IMR-90 (cell line): ENCODE results near the gene TMEM181. TPM values are rescaled to one million over a fixed set of nuclear protein-coding genes. Genes with fewer than 3 reads are reported as not detected.
A peak's percentile ranks its signal among the peaks of the same experiment; 100 is the strongest.

ENCODE experiments used
- ATAC-seq: fragments of 200-7000 bp; cut with Tn5 transposase; 2 replicates; pipeline ENCODE4 v1.9.1; 2020; ENCODE audit warnings: low read depth, mild to moderate bottlenecking, moderate library complexity
- BruUV-seq: library from RNA; stranded (reverse); fragments of 400-500 nt; replicated peaks from 2 replicates; lab custom pipeline; 2021; lab: Mats Ljungman, UMichigan
- CTCF ChIA-PET: fragments of 300-600 bp; formaldehyde crosslinking; extraction: SDS; loops from one replicate; lab custom pipeline; 2021; ENCODE audit warnings: antibody characterized with exemption; lab: Yijun Ruan, JAX
- POLR2A ChIA-PET: fragments of 300-600 bp; sonication (Branson Sonifier 250); formaldehyde crosslinking; loops from one replicate; lab custom pipeline; 2022; ENCODE audit warnings: antibody characterized with exemption; ENCODE audit not compliant: unreplicated experiment; lab: Charles Lee
- DNase-seq: peaks from one replicate; pipeline ENCODE4 v3.0.0; 2013
- H2AFZ ChIP-seq: replicated peaks from 2 replicates; pipeline ENCODE3; 2013; ENCODE audit warnings: low read length, mild to moderate bottlenecking; ENCODE audit not compliant: poor library complexity
- H2AK5ac ChIP-seq: 2 replicates; pipeline ENCODE4 v1.6.1; 2013; ENCODE audit warnings: low read depth, low read length, inconsistent platforms
- H2AK9ac ChIP-seq: replicated peaks from 2 replicates; pipeline ENCODE3; 2013; ENCODE audit warnings: mild to moderate bottlenecking, low read depth, low read length, moderate library complexity; ENCODE audit not compliant: poor library complexity
- H2BK120ac ChIP-seq: 2 replicates; pipeline ENCODE4 v1.6.1; 2013; ENCODE audit warnings: low read depth, low read length, inconsistent platforms
- H2BK15ac ChIP-seq: 3 replicates; pipeline ENCODE4 v1.6.1; 2013; ENCODE audit warnings: low read depth, low read length, inconsistent platforms
- H2BK20ac ChIP-seq: 2 replicates; pipeline ENCODE4 v1.6.1; 2013; ENCODE audit warnings: low read depth, mild to moderate bottlenecking, inconsistent platforms, low read length, moderate library complexity
- H2BK5ac ChIP-seq: 2 replicates; pipeline ENCODE4 v1.6.1; 2013; ENCODE audit warnings: mild to moderate bottlenecking, low read depth, low read length, inconsistent platforms; ENCODE audit not compliant: poor library complexity, severe bottlenecking
- H3K14ac ChIP-seq: replicated peaks from 2 replicates; pipeline ENCODE4 v1.6.1; 2013; ENCODE audit warnings: low read depth, low read length, inconsistent platforms
- H3K18ac ChIP-seq: 2 replicates; pipeline ENCODE4 v1.6.1; 2013; ENCODE audit warnings: low read depth, low read length, control low read depth
- H3K23ac ChIP-seq: 2 replicates; pipeline ENCODE4 v1.6.1; 2013; ENCODE audit warnings: low read depth, low read length, inconsistent platforms
- H3K27ac ChIP-seq: 2 replicates; pipeline ENCODE4 v1.5.1; 2013; ENCODE audit warnings: mild to moderate bottlenecking, control low read depth, low read length; ENCODE audit not compliant: insufficient read depth
- H3K27me3 ChIP-seq: 2 replicates; pipeline ENCODE4 v1.6.1; 2013; ENCODE audit warnings: low read length; ENCODE audit not compliant: control insufficient read depth, insufficient read depth
- H3K36me3 ChIP-seq: 2 replicates; pipeline ENCODE4 v1.6.1; 2013; ENCODE audit warnings: low read length, mixed read lengths; ENCODE audit not compliant: control insufficient read depth, insufficient read depth
- H3K4ac ChIP-seq: 2 replicates; pipeline ENCODE4 v1.6.1; 2013; ENCODE audit warnings: low read depth, low read length, inconsistent platforms
- H3K4me1 ChIP-seq: 2 replicates; pipeline ENCODE4 v1.6.1; 2013; ENCODE audit warnings: low read length, mixed read lengths; ENCODE audit not compliant: control insufficient read depth, insufficient read depth
- H3K4me2 ChIP-seq: 2 replicates; pipeline ENCODE4 v1.6.1; 2013; ENCODE audit warnings: low read depth, mild to moderate bottlenecking, control low read depth, low read length, moderate library complexity
- H3K4me3 ChIP-seq: 2 replicates; pipeline ENCODE4 v1.5.1; 2013; ENCODE audit warnings: low read depth, mild to moderate bottlenecking, control low read depth, low read length, moderate library complexity; ENCODE audit not compliant: insufficient read depth
- H3K56ac ChIP-seq: 2 replicates; pipeline ENCODE4 v1.6.1; 2013; ENCODE audit warnings: low read length, inconsistent platforms; ENCODE audit not compliant: insufficient read depth; ENCODE audit errors: extremely low read depth
- H3K79me1 ChIP-seq, 2 experiments: 2 replicates each; pipeline ENCODE4 v1.6.1; 2013; ENCODE audit warnings: low read length in 2 of 2, inconsistent platforms in 1 of 2, low read depth in 1 of 2
- H3K9ac ChIP-seq: 2 replicates; pipeline ENCODE4 v1.6.1; 2013; ENCODE audit warnings: low read depth, low read length, control low read depth
- H3K9me1 ChIP-seq: 2 replicates; pipeline ENCODE4 v1.6.1; 2013; ENCODE audit warnings: low read length, inconsistent platforms; ENCODE audit not compliant: insufficient read depth
- H3K9me3 ChIP-seq: 2 replicates; pipeline ENCODE4 v1.6.1; 2013; ENCODE audit warnings: low read length; ENCODE audit not compliant: control insufficient read depth, insufficient read depth
- H4K20me1 ChIP-seq: 2 replicates; pipeline ENCODE4 v1.6.1; 2013; ENCODE audit warnings: low read length, inconsistent platforms; ENCODE audit not compliant: insufficient read depth
- H4K5ac ChIP-seq: 2 replicates; pipeline ENCODE4 v1.6.1; 2013; ENCODE audit warnings: mild to moderate bottlenecking, low read depth, low read length, control low read depth
- H4K8ac ChIP-seq, 2 experiments: 2 replicates each; pipeline ENCODE4 v1.6.1; 2013; ENCODE audit warnings: low read depth in 2 of 2, low read length in 2 of 2, control low read depth in 1 of 2, inconsistent platforms in 1 of 2
- H4K91ac ChIP-seq: 2 replicates; pipeline ENCODE4 v1.6.1; 2013; ENCODE audit warnings: low read depth, low read length, inconsistent platforms; ENCODE audit not compliant: insufficient read depth
- BHLHE40 ChIP-seq: fragments of 150-350 bp; IDR thresholded peaks from 2 replicates; pipeline ENCODE4 v1.6.1; 2016; ENCODE audit warnings: mild to moderate bottlenecking, low read depth, low read length
- CEBPB ChIP-seq: IDR thresholded peaks from 2 replicates; pipeline ENCODE4 v1.6.1; 2012; ENCODE audit warnings: low read depth, low read length, improper control_type of control experiment
- CHD1 ChIP-seq: IDR thresholded peaks from 2 replicates; pipeline ENCODE4 v1.6.1; 2012; ENCODE audit warnings: low read depth, low read length, improper control_type of control experiment
- CTCF ChIP-seq: conservative IDR thresholded peaks from 2 replicates; pipeline ENCODE4 v1.5.1; 2012; ENCODE audit warnings: mild to moderate bottlenecking, low read depth, low read length, improper control_type of control experiment
- FOS ChIP-seq: fragments of 150-350 bp; IDR thresholded peaks from 2 replicates; pipeline ENCODE4 v1.6.1; 2016; ENCODE audit warnings: low read depth, low read length
- MAFK ChIP-seq: IDR thresholded peaks from 2 replicates; pipeline ENCODE4 v1.6.1; 2012; ENCODE audit warnings: low read depth, low read length, improper control_type of control experiment
- MAZ ChIP-seq: IDR thresholded peaks from 2 replicates; pipeline ENCODE4 v1.6.1; 2012; ENCODE audit warnings: low read depth, mild to moderate bottlenecking, low read length, improper control_type of control experiment, moderate library complexity, borderline replicate concordance
- MXI1 ChIP-seq: IDR thresholded peaks from 2 replicates; pipeline ENCODE4 v1.6.1; 2012; ENCODE audit warnings: low read depth, mild to moderate bottlenecking, low read length, moderate library complexity, borderline replicate concordance
- NFE2L2 ChIP-seq: fragments of 150-350 bp; IDR thresholded peaks from 2 replicates; pipeline ENCODE4 v1.6.1; 2016; ENCODE audit warnings: low read depth, mild to moderate bottlenecking, low read length
- POLR2A ChIP-seq: IDR thresholded peaks from 2 replicates; pipeline ENCODE4 v1.6.1; 2012; ENCODE audit warnings: mild to moderate bottlenecking, low read depth, low read length
- SMC3 ChIP-seq: fragments of 150-350 bp; IDR thresholded peaks from 2 replicates; pipeline ENCODE4 v1.6.1; 2016; ENCODE audit warnings: low read depth, mild to moderate bottlenecking, antibody characterized with exemption, low read length, moderate library complexity
- WGBS, 2 experiments: methylation state at CpG; one replicate each; pipeline versions ENCODE4 v1.1.5 to v1.1.7; 2013; ENCODE audit warnings: missing lambda C conversion rate in 2 of 2; ENCODE audit not compliant: insufficient read length in 1 of 2; ENCODE audit errors: extremely low coverage in 2 of 2; 5-methylcytosine and 5-hydroxymethylcytosine counted together
- dilution Hi-C: fragments of 300-500 bp; cut with HindIII; formaldehyde crosslinking; loops from one replicate; pipeline ENCODE4 v1.14.3; 2018; ENCODE audit warnings: low sequenced_read_pairs; ENCODE audit not compliant: unreplicated experiment
- in situ Hi-C: fragments of 300-500 bp; cut with MboI; formaldehyde crosslinking; loops from 3 replicates; pipeline ENCODE4 v1.14.3; 2019; ENCODE audit warnings: low sequenced_read_pairs, inconsistent platforms, mixed read lengths
- intact Hi-C: fragments of 100-400 bp; cut with micrococcal nuclease; formaldehyde crosslinking; loops from 2 replicates; pipeline ENCODE4 v1.10.0; 2022
- polyA plus RNA-seq, 3 experiments: library from polyadenylated mRNA; depleted of rRNA; stranded (reverse); fragments of >200 nt; gene quantifications; 2 replicates each; pipeline ENCODE4 v1.2.3, GENCODE V29; 2012; ENCODE audit warnings: low replicate concordance in 1 of 3
- total RNA-seq: library from RNA; depleted of rRNA; stranded (reverse); fragments of >200 nt; gene quantifications from 2 replicates; pipeline ENCODE4 v1.2.3, GENCODE V29; 2012
- TF ChIP-seq, protein P1 (sequence below): fragments of 150-350 bp; IDR thresholded peaks from 2 replicates; pipeline ENCODE4 v1.6.1; 2016; ENCODE audit warnings: low read depth, mild to moderate bottlenecking, low read length, moderate library complexity, borderline replicate concordance
- TF ChIP-seq, protein P2 (sequence below): fragments of 150-350 bp; IDR thresholded peaks from 2 replicates; pipeline ENCODE4 v1.6.1; 2017; ENCODE audit warnings: mild to moderate bottlenecking, antibody characterized with exemption, low read length, low read depth

TMEM181 gene
- total and polyA plus RNA-seq, 2 of the 4 experiments (the other 2 are of a cell fraction) = 22.8 to 27.8 TPM

DNA sequence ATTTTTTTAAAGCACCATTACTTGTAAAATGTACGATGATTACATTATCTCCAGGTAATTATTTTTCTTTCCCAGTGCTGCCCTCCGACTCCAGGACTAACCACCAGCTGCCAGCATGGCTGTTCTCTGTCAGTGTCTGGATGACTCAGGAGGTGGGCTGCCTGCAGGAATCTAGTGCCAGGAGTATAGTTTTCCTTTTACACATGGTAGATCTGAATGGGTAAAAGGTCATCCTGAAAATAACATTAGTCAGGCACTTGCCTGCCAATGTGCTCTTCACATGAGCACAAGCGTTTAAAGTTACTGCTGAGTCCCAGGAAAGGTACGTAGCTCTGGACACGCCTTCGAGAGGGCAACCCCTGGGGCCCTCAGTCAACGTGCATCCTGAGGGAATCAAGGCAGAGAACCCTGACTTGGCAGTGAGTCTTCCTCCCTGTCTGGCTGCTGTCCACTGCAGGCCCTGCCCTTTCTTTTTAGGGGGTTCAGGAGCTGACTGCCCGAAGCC, 82.3 kb downstream of the TMEM181 start (continued):
- TF ChIP-seq, protein P1, sequence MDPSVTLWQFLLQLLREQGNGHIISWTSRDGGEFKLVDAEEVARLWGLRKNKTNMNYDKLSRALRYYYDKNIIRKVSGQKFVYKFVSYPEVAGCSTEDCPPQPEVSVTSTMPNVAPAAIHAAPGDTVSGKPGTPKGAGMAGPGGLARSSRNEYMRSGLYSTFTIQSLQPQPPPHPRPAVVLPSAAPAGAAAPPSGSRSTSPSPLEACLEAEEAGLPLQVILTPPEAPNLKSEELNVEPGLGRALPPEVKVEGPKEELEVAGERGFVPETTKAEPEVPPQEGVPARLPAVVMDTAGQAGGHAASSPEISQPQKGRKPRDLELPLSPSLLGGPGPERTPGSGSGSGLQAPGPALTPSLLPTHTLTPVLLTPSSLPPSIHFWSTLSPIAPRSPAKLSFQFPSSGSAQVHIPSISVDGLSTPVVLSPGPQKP = no peak

DNA sequence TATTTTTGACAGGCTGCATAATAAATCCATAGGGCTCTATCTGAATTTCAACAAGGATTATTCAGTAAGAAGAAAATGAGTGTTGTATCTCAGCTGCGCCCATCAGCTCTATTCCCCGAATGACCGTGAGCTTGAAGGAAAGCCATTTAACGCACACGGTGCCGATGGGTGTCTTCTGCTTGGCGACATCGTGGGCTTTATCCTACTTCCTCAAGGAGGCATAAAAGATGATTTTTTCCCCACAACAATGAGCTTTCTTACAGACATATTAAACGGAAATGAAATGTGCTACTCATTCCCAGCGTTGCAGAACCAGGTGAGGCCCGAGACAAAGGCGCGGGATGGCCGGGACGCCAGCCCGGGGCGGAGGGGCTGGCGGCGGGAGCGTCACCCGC, 83.9 kb downstream of the TMEM181 start:
- Histone ChIP-seq H3K4me2 (peak overlapping the region; percentile 76), H3K18ac (peak overlapping the region; percentile 22), H3K4me3 (peak overlapping the region; percentile 95), H2BK20ac (no peak overlapping the region), H2AFZ (peak overlapping the region; percentile 94), H3K14ac (peak overlapping the region; percentile 97), H2BK120ac (peak overlapping the region; percentile 72; the same call in 1 of the 2 replicates), H3K27me3 (no peaks in the 10 kb centered on the region), H3K56ac (peak overlapping the region; percentile 89), H4K20me1 (peaks cover 30% of the 10 kb centered on the region), H3K36me3 (peaks cover 11% of the 10 kb centered on the region), H3K79me1 (peaks cover 17 to 51% of the 10 kb centered on the region in 2 experiments), H2BK5ac (peak overlapping the region; percentile 96), H3K4ac (peak overlapping the region; percentile 94), H4K8ac (peak overlapping the region; percentile 80 to 88), H3K9ac (peak overlapping the region; percentile 95), H3K27ac (peak overlapping the region; percentile 98), H3K4me1 (peaks cover 22% of the 10 kb centered on the region), H4K5ac (peak overlapping the region; percentile 32; the same call in 1 of the 2 replicates), H2AK9ac (peak overlapping the region; percentile 99), H3K23ac (peak overlapping the region; percentile 99), H2AK5ac (peak overlapping the region; percentile 72), H3K9me1 (peaks cover 19% of the 10 kb centered on the region; the same call in 1 of the 2 replicates), H3K9me3 (no peaks in the 10 kb centered on the region), H2BK15ac (peak overlapping the region; percentile 6; the same call in 2 of the 3 replicates), H4K91ac (peak overlapping the region; percentile 81)
- DNase-seq = no peak
- dilution Hi-C loops (no loop called here), in situ Hi-C loops (loop anchor here (25.0 kb wide), 1 partner anchor 1068 kb away; no protein-coding TSS in a partner anchor), intact Hi-C loops (loop anchor here (2.0 kb wide), 1 partner anchor 47 kb away; no protein-coding TSS in a partner anchor)
- 0% methylated on average over 4 of the region's 21 CpGs; no CpG with 5 or more reads in 1 of the 2 experiments for WGBS, 2 experiments
- POLR2A ChIA-PET = interaction anchor here (1.0 kb wide), 1 partner anchor 11 kb away, joined by 3 read pairs; no protein-coding TSS in a partner anchor
- ATAC-seq = no peak
- no TSS peak for BruUV-seq
- CTCF ChIA-PET = interaction anchor here (0.8 to 1.1 kb wide), 3 partner anchors 10 to 54 kb away, joined by 3 to 6 read pairs (median 3); no protein-coding TSS in a partner anchor
- no peak for TF ChIP-seq NFE2L2
- no peak for TF ChIP-seq CEBPB
- no peak for TF ChIP-seq MAZ
- no peak for TF ChIP-seq MAFK
- TF ChIP-seq, protein P2, sequence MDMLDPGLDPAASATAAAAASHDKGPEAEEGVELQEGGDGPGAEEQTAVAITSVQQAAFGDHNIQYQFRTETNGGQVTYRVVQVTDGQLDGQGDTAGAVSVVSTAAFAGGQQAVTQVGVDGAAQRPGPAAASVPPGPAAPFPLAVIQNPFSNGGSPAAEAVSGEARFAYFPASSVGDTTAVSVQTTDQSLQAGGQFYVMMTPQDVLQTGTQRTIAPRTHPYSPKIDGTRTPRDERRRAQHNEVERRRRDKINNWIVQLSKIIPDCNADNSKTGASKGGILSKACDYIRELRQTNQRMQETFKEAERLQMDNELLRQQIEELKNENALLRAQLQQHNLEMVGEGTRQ = no peak
- TF ChIP-seq POLR2A = no peak
- TF ChIP-seq MXI1 = no peak
- no peak for TF ChIP-seq FOS
- no peak for TF ChIP-seq CHD1
- no peak for TF ChIP-seq CTCF
- TF ChIP-seq BHLHE40 = no peak
- no peak for TF ChIP-seq SMC3
